ENCODE results near the gene NELFA.

Gene NELFA

DNA sequence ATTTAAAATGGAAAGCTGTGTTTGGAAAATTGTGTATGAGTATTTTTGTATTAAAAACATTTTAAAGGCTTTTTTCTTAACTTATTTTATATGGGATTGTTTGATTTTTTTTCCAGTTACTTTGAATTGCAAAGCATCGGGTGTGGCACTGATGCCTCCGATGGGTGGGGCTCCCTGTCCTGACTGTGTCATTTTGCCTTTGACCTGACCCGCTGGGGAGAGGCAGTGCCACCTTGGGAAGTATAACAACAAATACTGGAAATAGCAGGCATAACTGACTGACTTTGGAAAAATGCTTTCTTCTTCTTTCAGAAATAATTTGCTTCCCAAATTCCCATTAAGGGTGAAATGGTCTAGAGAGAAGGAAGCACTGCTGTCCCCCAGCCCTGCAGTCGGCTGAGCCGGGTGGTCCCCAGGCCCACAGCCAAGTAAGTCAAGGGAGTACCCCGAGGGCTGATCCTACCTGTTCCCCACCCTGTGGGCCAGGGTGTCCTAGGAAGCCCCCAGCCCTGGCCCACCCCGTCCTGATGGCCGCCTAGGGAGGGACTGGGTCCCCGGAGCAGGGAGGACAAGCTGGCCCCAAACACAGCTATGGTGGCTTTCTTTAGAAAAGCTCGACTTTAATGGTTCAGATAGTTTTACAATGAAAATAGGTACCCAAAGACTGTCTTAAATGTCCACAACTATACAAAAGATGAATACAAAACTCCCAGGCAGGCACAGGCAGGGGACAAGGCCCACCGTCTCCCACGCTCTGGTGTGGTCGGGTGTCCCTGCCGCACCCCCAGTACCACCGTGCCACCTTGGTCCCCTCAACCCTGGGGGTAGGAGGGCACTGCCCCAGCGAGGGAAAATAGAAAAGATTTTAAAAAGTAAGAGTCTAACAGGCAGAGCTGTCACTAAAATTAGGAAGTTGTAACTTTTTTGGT is 26.4 kb downstream of the NELFA start:
- DNase-seq (ENCODE audit: low read depth) = no peak

DNA sequence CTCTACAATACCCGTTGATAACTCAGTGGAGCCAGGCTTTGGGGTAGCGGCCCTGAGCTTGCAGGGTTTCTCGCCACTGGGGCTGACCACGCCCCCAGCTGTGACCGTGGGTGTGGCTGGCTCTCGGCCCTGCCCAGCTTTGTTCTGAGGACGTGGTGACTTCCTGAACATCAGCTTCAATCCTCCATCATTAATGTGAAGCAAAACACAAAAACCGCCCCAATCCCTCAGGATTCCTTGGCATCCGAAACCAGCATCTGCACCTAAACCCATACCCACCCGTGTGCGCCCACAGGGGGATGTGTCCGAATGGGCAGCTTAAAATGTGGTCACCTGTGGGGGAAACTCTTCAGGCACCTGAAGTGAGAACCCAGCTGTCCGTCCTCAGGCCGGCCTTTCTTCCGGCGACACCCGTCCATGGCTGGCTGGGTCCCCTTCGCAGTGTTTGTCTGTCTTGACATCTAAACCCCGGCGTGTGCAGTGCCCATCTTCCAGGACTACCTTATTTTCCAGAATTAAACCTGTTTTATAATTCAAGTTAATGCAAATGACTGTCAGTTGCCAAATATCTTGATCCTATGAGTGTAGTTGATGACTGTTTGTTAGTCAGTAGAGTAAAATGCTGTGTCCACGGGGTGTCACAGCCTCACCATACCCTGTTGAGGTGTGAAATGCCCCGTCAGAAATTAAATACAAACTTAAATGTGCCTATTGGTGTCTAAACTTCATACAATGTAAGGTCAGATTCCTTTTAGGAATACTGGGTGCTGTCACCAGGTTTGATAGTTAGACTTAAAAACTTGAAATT is 27.3 kb downstream of the NELFA start:
- DNase-seq (ENCODE audit: low read depth) = no peak

DNA sequence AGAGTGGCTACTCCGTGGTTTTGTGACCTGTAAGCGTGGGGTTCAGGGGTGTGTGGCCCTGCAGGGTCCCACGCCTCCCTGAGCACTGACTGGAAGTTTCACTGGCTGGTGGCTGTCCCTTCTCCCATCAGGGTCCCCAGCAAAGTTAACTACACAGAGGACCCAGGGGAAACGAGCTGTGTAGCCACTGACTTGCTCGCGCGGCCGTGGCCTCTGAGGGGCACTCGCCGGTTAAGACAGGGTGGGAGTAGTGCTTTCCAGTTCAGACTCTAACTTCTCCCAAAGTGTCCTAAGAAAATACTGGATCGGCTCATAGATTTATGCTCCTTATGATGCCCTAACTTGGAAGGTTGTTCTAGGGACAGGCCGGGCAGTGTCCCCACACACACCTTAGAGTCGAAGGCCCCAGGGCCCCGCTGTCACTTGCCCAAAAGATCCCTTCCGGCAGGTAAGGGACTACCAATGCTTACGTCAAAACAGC is 28.2 kb downstream of the NELFA start:
- DNase-seq (ENCODE audit: low read depth) = no peak

DNA sequence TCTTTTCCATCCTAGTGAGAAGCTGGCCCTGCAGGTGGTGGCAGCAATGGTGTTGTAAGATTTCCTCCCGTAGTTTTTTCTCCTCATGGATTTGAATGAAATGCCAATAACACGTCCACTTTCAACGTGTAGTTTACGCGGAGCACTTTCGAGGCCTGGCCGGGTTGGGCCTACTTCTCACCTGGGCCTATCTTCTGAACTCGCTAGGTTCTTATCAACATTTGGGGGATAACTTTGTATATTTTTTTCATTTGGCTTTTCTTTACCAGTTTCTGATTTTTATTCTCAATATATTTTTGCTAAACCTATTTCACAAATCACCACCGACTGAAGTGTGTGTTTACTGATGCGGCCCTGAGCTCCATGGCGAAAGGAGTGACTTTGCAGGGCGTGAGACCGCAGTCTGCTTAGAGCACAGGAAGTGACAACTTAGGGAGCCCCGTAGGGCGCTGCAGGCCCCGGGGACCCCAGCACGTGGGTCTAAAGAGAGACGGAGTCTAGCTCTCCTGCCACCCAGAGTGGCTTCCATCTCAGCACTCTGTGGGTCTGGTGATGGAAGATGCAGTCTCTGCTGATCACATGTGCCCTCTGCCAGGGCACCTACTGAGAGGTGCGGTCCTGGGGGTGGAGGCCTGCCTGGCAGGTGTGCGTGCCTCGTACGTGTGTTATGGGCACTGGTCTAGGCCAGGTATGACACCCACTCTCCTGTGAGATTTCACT is 29.1 kb downstream of the NELFA start:
- no peak for DNase-seq (ENCODE audit: low read depth)

DNA sequence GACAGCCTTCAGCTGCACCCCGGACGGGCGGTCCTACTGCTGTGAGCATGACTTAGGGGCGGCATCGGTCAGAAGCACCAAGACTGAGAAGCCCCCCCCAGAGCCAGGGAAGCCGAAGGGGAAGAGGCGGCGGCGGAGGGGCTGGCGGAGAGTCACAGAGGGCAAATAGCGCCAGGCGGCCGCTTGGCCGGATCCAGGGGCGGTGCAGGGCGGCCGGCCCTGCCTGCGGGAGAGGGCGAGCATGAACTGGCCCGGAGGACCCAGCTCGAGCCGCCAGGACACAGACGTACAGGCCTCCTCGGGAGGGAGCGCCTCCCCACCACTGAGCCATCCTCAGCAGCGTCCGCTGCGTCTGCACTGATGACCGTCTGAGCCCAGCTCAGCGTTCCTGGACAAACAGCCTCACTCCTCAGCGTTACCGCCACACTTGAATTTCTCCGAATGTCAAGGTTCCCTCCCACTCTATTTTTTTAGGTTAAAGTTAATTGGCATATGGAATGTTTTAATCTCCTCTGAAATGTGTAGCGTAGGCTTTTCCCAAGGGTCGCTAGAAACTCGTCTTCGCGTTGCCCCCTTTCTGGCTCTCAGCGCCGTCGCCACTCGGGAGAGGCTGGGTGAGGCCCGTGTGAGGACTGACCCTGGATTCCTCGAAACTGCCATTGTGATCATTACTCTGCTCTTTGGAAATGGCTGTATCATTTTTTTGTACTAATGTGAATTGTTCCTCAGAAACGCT is 29.9 kb downstream of the NELFA start:
- DNase-seq (ENCODE audit: low read depth) = no peak

DNA sequence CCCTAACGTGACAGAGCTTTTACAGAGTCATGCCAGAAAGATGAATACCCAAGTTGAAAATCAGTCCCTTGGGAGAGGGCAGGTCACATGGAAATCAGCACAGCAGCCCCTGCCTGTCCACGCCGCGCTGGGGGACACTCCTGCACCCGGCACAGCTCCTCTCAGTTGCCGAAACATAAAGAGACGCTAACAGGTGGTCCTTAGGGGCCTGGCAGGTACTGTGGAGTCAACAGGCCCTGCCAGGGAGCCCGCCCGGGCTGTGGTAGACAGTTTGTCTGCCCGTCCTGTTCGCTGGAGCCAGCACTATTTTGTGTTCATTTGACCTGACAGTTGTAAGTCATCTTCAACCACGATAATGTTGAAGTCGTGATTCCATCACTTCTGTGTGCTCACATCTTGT is 30.5 kb downstream of the NELFA start:
- no peak for DNase-seq (ENCODE audit: low read depth)

DNA sequence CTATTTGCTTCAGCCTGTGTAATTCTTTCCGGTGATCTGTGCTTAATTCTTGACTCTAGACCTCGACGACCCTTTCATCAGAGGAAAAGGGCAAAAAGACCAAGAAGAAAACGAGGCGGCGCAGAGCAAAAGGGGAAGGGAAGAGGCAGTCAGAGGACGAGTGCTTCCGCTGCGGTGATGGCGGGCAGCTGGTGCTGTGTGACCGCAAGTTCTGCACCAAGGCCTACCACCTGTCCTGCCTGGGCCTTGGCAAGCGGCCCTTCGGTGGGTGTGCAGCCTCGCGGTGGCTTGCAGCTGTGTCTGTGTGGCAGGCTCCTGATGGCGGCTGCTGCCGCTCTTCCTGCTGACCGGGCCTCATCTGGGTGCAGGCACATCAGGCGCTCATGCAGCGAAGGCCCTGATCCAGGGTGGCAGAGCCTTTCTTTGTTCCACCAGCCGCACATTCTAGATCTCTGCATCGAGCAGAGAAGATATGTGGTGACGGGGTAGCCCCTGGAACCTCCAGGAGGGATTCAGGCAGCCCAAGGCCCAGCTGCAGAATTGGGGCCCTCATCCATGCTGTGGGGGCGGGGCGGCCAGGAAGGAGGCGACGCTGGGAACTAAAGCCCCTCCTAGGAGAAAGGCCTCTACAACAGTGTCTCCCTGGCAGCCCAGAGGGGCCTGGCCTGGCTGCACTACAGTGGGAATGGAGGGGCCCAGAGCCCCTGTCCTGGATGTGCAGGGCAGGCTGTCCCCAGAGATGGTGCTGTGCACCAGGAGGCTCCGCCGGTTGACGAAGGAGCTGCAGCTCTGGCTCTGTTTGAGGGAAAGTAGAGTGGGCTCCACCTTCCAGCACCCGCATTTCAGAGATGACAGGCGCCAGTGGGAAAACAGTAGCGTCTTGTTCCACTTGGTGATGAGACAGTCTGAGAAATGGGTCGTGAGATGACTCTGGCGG is 32.1 kb downstream of the NELFA start:
- no peak for DNase-seq (ENCODE audit: low read depth)

DNA sequence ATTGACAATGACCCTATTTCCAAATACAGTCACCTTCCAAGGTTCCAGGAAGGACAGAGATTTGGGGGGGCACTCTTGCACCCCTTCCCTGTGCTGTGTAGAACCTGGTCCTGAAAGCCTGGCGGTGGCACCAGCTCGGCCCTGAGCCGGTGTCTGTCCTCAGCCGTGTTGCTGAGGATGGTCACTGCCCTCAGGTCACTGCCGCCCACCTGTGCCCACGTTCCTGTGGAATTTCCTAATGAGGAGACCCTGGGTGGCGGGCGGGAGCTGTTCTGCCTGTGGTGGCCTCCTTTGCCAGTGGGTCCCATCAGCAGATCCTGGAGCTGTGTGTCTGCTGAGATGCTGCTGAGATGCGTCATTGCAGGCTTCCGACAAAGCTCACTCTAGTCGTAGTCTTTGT is 32.9 kb downstream of the NELFA start:
- DNase-seq (ENCODE audit: low read depth) = no peak

DNA sequence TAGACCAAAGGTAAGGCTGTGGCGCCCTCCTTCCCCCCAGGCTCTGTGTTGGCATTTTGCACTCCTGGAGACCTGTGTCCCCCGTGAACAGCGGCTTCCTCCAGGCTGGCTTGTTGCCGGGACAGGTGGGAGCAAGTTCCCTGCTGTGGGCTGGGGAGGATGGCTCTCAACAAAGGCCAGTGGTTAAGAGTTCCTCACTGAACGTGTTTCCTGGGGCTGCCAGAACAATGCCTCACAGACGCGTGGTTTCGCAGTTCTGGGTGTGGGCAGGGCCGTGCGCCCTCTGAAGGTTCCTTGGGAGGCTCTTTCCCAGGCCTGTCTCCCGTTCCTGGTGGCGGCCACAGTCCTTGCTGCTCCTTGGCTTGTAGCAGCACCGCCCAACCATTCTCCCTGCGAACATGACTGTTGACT is 33.4 kb downstream of the NELFA start:
- no peak for DNase-seq (ENCODE audit: low read depth)

DNA sequence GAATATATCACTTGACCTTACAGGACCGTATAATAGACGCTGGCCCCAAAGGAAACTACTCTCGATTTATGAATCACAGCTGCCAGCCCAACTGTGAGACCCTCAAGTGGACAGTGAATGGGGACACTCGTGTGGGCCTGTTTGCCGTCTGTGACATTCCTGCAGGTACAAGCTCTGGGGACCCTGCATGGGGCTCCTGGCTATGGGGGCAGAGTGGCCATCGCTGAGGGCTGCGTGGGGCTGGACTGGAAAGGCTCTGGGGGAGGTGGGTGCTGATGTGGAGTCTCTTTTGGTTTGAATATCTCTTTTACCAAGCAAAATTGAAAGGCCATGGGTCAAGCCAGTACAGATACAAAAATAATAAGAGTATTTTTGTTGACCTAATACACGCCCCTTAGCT is 33.9 kb downstream of the NELFA start:
- DNase-seq (ENCODE audit: low read depth) = no peak

DNA sequence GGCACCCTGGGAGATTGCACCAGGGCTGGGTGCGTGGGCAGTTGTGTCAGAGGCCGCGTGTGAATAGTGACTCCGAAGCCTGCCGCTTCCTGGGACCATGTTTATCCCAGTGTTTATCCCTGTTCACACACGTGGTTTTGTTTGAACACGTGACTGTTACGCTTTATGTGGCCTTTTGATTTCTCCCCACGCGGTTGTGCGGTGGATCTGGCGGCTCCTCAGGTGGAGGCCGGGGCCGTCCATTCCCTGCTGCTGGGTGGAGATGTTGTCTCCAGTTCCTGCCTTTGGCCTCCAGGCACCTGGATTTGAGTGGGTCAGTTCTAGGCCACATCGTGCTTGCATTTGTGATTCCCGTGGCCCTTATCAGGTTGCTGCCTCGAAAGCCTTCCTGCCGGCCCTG is 35.1 kb downstream of the NELFA start:
- no peak for DNase-seq (ENCODE audit: low read depth)

DNA sequence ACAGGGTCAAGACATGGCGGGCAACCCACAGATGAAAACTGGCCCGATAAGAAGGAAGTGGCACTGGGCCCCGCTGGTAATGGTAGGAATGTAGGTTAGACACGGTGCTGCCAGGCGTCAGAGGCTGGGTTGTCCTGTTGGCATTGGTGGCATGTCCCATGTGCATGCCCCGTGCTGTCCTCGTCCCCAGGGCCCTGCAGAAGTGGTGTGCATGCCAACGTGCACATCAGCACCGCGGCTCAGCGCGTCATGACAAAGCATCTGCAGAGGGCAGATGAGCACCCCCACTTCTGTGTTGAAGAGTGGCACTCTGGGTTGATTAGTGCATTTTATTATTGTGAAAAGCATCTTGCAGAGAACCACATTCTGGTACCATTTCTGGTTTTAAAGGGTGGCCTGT is 35.6 kb downstream of the NELFA start:
- DNase-seq (ENCODE audit: low read depth) = no peak

DNA sequence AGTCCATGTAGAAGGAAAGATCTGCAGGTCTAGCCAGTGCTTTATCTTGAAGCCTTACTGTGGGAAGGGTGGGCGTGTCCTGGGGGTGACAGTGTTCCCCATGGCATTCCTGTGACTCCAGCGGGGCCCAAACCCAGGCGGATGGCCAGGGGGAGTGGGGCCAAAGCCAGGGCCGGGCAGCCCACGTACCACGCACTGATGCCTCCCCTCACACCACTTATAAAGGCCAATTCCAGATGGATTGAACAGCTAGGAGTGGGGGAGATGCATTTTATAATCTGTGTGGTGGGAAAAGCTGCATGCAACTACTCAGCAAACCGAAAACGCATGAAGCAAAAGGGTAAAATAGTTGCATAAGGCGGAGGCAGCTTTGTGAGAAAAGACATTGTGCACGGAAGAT is 36.4 kb downstream of the NELFA start:
- DNase-seq (ENCODE audit: low read depth) = no peak

DNA sequence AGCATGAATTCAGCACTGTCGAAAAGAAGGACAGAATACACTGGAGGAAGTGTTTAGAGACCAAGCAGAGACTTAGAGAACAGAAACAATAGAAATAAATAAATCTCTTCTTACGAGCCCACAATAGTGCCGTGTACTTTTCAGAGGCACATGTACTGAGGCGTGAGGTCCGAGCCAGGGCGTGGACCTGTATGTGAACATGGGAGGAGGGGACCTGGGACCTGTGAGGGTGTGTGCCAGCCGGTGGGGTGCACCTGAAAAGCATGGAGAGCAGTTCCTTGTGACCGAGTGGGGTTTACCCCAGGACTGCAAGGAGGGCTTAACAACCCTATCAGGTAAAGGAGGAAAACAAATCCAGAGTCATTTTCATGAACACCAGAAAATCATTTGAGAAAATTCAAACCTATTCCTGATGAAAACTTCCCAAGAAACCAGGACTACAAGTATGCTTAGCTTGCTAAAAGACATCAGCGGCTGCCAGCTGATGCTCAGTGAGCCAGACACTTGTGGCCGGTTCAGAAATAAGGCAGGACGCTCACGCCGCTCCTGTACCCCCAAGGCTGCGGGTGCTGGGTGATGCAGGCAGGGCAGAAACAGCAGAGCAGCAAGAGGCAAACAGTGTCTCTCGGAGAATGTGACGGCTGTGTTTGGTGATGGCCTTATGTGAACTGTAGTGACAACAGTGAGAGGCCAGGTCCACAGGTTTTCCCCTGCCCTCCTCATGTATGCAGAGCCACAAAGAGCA is 37.1 kb downstream of the NELFA start:
- DNase-seq (ENCODE audit: low read depth) = no peak

DNA sequence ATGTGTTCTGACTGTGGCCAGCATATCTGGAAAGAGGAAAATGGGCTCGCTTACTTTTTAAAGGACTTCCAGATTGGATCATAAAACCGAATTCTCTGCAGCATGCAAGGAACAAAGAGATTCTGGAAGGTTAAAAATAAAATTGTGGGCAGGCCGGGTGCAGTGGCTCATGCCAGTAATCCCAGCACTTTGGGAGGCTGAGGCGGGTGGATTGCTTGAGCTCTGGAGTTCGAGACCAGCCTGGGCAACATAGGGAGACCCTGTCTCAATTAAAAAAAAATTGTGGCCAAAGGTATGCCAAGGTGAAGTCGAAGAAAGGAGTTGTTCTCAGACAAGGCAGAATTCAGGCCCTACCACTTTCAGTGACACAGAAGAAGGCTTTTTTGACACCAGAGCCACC is 37.8 kb downstream of the NELFA start:
- DNase-seq (ENCODE audit: low read depth) = no peak

DNA sequence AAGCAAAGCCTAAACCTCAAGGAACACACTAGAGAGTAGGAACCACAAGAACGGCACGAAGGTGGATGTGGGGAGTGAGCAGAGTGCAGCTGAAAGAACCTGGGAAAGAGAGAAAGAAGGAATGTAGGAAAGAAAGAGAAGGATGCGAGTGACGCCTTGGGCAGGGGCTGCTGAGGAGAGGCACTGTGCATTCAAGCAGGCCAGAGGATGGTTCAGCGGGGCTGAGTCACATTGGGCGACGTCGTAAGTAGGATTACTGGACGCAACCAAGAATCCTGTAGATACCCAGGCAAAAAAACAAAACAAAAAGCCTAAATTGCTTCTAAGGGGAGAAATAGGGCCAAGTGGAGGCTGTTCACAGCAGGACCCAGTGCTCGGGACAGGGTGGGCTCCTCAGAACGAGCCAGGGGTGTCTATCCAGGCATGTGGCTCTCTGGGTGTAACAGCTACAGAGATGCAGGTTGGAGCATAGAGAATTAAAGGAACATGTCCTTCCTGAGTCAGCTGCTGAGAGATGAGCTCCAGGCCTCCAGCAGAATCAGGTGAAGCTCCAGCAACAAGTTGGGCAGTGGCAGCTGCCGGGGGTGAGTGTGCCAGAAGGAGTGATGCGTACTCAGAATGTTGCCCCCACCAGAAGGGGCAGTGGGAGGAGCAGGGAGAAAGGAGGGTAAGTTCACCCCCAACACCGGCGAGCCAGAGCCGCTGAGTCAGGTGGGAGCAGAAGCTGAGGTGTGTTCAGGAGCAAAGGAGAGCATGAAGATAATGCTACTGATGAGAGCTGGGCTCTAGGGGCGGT is 38.6 kb downstream of the NELFA start:
- no peak for DNase-seq (ENCODE audit: low read depth)

DNA sequence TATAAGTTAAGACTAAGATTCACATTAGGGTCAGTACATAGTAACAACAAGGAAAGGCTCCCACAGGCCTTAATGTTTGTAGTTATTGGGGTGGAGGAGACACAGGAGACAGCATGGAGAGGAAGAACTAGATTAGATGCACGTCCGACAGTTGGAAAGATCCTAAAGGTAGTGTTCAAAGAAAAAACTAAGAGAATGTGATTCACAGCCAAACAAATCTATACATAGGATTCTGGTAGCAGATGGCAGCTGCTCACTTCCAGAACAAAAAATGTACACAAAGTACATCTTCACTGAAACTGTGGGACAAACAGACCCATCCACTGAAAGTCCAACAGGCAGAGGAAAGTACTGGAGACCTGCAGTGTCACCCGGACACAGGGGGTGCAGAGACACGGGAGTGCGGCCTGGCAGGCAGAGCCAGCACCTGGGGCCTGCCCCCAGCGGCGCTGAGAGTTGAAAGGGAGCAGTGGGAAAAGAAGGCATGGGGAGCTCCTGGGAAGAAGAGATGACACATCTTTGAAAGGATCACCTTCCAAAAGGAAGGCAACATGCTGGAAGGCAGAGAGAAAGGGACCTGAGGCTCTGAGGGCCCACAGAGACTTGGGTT is 40.0 kb downstream of the NELFA start:
- DNase-seq (ENCODE audit: low read depth) = no peak

DNA sequence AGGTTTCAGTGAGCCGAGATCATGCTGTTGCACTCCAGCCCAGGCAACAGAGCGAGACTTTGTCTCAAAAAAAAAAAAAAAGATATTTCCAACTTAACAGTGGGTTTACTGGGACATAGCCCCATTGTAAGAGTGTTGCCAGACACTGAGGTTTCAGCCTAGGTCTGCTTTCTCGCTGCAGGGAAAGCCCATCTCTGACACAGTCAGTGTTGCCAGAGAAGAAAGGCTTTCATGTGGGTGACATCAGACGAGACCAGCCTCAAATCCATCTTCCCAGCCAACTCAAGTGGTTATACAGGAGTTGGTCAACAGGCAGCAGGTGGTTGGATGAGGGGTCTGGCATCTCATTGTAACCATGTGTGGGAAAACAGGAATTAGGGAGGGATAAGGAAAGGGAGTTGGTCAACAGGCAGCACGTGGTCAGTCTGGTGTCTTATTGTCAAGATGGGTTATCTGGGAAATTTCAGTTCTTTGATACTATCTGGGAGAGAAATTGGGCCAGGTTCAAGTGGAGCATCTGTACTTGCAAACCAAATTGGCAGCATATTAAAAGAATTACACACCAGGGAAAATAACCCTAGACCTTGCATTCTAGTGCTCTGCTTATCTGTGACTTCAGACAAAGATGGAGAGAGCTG is 41.1 kb downstream of the NELFA start:
- no peak for DNase-seq (ENCODE audit: low read depth)

Data from fibroblast of the conjunctiva (primary cell).